SK-N-SH treated with all-trans-retinoic acid at 6 μM for 48 hours (cell line): ENCODE measurements around the gene CHST8.

Experiments
- CREB5 ChIP-seq: fragments of 250-450 bp; sonication (Bioruptor Pico); IDR thresholded peaks from 2 replicates; pipeline ENCODE4 v1.5.1; 2020; ENCODE audit warnings: low read depth, mild to moderate bottlenecking, moderate library complexity
- CSDC2 ChIP-seq: fragments of 250-450 bp; sonication (Bioruptor Pico); IDR thresholded peaks from 2 replicates; pipeline ENCODE4 v1.5.0; 2020; ENCODE audit warnings: mild to moderate bottlenecking, moderate library complexity
- CSRNP3 ChIP-seq: fragments of 250-450 bp; sonication (Bioruptor Pico); IDR thresholded peaks from 2 replicates; pipeline ENCODE4 v1.5.1; 2021; ENCODE audit warnings: mild to moderate bottlenecking, moderate library complexity
- ISL1 ChIP-seq: fragments of 250-450 bp; sonication (Bioruptor Pico); IDR thresholded peaks from 2 replicates; pipeline ENCODE4 v2.1.2; 2022; ENCODE audit warnings: mild to moderate bottlenecking, moderate library complexity
- PATZ1 ChIP-seq: fragments of 250-450 bp; sonication (Bioruptor Pico); IDR thresholded peaks from 2 replicates; pipeline ENCODE4 v1.8.0; 2020; ENCODE audit warnings: mild to moderate bottlenecking, moderate library complexity, borderline replicate concordance
- PPARA ChIP-seq: fragments of 250-450 bp; sonication (Bioruptor Pico); IDR thresholded peaks from 2 replicates; pipeline ENCODE4 v1.5.0; 2020; ENCODE audit warnings: mild to moderate bottlenecking, borderline replicate concordance
- ZC3H10 ChIP-seq: fragments of 250-450 bp; sonication (Bioruptor Pico); IDR thresholded peaks from 2 replicates; pipeline ENCODE4 v1.5.1; 2021; ENCODE audit warnings: mild to moderate bottlenecking, moderate library complexity
- ZFP3 ChIP-seq: fragments of 250-450 bp; sonication (Bioruptor Pico); IDR thresholded peaks from 2 replicates; pipeline ENCODE4 v1.5.0; 2020; ENCODE audit warnings: mild to moderate bottlenecking, moderate library complexity
- ZNF565 ChIP-seq: fragments of 450-650 bp; formaldehyde crosslinking; conservative IDR thresholded peaks from 2 replicates; pipeline ENCODE4 v1.5.0; 2020; ENCODE audit warnings: low read depth, mild to moderate bottlenecking, moderate library complexity
- ZNF70 ChIP-seq: fragments of 450-650 bp; formaldehyde crosslinking; IDR thresholded peaks from 2 replicates; pipeline ENCODE4 v1.5.0; 2020; ENCODE audit warnings: mild to moderate bottlenecking, moderate library complexity

- TF ChIP-seq ZNF70 (CRISPR knock-in tag) (no peak), PPARA (CRISPR knock-in tag) (no peak), CSRNP3 (CRISPR knock-in tag) (no peak), PATZ1 (CRISPR knock-in tag) (no peak), ISL1 (CRISPR knock-in tag) (no peak), ZFP3 (CRISPR knock-in tag) (no peak), CREB5 (CRISPR knock-in tag) (no peak), ZC3H10 (CRISPR knock-in tag) (no peak), ZNF565 (CRISPR knock-in tag) (no peak), CSDC2 (CRISPR knock-in tag) (no peak)
Observed at GRCh38 chr19:33678796-33679585, 57.2 kb downstream of the CHST8 start.
